Retinal pigment epithelial cell (primary cell): ENCODE results near the gene CCNA2.

Experiments used
- DNase-seq: peaks from one replicate; pipeline ENCODE4 v3.0.0-alpha.2; 2010; ENCODE audit warnings: low read depth
- H3K4me3 ChIP-seq: 2 replicates; pipeline ENCODE4 v1.5.1; 2011; ENCODE audit warnings: mild to moderate bottlenecking, low read length, control low read depth, moderate library complexity
- TF ChIP-seq, protein P1 (sequence below): conservative IDR thresholded peaks from 2 replicates; pipeline ENCODE4 v1.5.1; 2011; ENCODE audit warnings: low read depth, low read length, control low read depth, inconsistent platforms

The CCNA2 gene

DNA sequence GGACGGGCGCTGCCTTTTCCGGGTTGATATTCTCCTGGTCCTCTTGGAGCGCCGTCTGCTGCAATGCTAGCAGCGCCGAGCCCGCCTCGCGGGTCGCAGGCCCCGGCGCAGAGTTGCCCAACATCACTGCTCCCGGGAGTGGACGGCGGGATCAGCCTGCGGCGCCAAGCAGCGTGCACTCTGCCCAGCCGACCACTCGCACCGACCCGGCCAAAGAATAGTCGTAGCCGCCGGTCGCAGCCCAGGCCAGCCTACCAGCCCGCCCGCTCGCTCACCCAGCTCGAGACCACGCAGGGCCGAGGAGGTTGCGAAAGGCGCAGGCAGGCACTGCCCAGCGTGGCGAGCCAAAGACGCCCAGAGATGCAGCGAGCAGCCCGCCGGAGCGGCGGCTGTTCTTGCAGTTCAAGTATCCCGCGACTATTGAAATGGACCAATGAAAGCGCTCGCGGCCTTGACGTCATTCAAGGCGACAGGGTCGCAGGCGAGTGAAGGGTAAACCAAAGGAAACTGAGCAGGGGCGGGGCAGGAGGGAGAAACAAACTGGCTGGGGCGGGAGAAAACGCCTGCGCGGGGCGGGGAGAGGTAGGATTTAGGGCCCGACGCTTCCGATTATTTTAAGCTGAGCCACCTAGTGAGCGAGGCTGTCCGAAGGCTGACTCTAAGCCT lies at the start of gene CCNA2:
CCNA2 (minus strand) TSS at position 379 of the 666 bp plus-strand sequence; CDS start at position 124, 255 bp downstream.
- peak within 1 kb of the TSS; percentile 88 for H3K4me3 ChIP-seq
- peak; percentile 92 for DNase-seq
- TF ChIP-seq, protein P1, sequence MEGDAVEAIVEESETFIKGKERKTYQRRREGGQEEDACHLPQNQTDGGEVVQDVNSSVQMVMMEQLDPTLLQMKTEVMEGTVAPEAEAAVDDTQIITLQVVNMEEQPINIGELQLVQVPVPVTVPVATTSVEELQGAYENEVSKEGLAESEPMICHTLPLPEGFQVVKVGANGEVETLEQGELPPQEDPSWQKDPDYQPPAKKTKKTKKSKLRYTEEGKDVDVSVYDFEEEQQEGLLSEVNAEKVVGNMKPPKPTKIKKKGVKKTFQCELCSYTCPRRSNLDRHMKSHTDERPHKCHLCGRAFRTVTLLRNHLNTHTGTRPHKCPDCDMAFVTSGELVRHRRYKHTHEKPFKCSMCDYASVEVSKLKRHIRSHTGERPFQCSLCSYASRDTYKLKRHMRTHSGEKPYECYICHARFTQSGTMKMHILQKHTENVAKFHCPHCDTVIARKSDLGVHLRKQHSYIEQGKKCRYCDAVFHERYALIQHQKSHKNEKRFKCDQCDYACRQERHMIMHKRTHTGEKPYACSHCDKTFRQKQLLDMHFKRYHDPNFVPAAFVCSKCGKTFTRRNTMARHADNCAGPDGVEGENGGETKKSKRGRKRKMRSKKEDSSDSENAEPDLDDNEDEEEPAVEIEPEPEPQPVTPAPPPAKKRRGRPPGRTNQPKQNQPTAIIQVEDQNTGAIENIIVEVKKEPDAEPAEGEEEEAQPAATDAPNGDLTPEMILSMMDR: peak; percentile 9

DNA sequence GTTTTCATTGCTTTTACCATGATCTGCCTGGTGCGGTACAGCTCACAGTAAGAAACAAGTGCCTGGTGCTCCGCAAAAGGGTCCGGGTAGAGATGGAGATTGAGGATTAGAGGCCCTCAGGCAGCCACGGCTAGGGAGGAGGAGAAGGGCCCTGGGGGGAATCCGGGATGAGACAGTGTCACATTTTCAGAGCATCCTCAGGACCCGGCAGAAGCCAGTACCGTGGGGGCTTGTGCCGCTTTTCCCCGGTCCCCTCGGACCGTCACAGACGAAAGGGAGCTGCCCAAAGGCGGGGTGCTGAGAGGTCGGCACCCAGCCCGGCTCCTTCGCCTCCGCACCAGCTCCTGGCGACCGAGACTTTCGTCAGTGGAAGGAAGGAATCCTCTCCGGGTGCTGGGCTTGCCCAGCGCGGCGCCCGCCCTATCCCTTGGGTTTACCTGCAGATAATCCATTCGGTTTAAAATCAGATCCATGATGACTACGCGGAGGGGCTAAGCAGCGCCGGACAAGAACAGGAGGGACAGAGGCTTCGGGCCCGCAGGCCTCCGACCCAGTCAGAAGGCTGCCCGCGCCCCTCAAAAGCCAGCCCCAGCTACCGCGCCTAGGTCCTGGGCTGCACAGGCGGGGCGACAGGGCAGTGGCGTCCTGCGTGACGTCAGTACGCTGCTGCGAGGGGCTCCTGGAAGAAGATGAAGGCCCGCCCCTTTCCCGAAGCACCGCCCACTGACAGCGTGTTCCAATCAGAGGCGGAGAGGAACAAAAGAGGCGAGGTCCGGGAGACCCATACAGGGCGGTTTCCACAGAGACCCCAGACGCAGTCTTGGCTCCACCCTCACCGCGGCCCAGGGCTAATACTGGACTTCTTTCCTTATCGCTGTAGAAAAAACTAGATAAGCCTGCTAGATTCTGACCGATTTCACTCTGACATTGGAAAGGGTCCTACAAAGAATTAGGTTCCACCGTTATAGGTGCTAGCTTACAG lies 46.4 kb upstream of the CCNA2 start, which contains the start of gene BBS7:
BBS7 (minus strand) TSS at position 634 of the 982 bp plus-strand sequence; CDS start at position 473, 161 bp downstream.
- DNase-seq: peak; percentile 90
- TF ChIP-seq, protein P1: no peak
- H3K4me3 ChIP-seq: peak within 1 kb of the TSS; percentile 86

DNA sequence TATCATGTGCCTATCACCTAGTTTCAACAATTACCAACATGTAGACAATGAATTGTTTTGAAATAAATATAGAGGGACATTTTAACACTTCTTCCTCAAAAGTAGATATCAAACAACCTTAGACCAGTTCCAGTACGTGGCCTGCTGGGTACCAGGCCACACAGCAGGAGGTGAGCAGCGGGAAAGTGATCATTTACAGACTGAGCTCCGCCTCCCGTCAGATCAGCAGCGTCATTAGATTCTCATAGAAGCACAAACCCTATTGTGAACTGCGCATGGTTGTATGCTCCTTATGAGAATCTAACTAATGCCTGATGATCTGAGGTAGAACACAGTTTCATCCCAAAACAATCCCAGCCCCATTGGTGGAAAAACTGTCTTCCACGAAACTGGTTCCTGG lies 40.1 kb upstream of the CCNA2 start:
- DNase-seq: no peak
- H3K4me3 ChIP-seq: no peak overlapping the region
- TF ChIP-seq, protein P1: no peak

DNA sequence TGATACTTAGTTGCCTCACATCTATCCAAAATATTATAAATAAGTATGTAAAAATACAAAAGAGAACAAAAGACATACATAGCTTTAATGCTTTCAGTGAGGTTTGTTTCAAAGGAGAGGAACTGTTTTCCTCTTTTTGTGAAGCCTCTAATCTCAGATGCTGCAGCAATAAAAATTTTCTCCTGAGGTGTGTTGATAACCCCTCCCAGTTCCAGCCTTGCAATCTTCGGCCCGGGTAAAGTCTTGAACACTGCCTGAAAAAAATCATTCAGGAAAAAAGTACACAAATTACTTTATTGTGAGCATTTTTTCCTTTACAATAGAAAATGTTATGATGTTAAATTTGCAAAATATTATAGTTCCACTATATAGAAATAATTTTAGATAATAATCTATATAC lies 37.7 kb upstream of the CCNA2 start:
- TF ChIP-seq, protein P1: no peak
- no peak overlapping the region for H3K4me3 ChIP-seq
- DNase-seq: no peak

DNA sequence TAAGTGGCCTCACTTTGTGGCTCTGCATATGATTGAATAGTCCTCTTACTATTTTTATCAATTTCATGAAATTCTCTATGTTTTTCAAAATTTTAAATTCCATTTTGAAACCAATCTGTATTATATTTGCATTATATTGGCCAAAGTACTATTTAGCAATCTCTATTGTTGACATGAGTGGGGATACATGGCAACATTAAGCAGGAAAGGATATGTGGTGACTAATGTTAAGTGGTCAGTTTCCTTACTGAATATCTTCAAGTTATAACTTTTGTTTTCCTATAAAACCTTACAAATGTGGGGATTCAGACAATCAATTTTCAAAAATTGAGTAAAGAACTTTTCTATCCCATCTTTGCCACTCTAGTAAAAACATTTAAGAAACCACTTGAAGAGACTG lies 36.4 kb upstream of the CCNA2 start:
- TF ChIP-seq, protein P1: no peak
- DNase-seq: no peak
- H3K4me3 ChIP-seq: no peak overlapping the region

DNA sequence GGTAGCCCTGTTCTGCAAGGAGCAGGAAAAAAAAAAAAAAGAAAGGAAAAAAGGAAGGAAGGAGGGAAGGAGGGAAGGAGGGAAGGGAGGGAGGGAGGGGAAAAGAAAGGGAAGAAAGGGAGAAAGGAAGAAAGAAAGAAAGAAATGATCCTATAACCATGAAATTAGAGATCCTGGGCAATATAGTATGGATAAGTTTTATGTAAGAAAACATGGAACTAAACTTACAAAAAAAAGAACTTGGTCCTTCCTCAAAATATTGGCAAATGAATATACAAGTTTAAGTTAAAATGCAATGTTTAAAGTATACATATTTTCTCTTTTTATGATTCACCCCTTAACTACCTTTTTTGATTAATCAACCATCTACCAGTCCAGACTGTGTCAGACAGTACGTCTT lies 27.7 kb upstream of the CCNA2 start:
- TF ChIP-seq, protein P1: no peak
- DNase-seq: no peak
- H3K4me3 ChIP-seq: no peak overlapping the region
